HCT116 (cell line): ENCODE results near the gene TEX261.

Experiments
- EZH2 ChIP-seq: fragments of 200-600 bp; sonication (generic); IDR thresholded peaks from 2 replicates; pipeline ENCODE4 v1.6.1; 2017; ENCODE audit warnings: antibody characterized with exemption, mixed run types
- EZH2phosphoT487 ChIP-seq: fragments of 200-600 bp; IDR thresholded peaks from 2 replicates; pipeline ENCODE4 v1.6.1; 2018; ENCODE audit warnings: antibody characterized with exemption, borderline replicate concordance
- POLR2A ChIP-seq: IDR thresholded peaks from 2 replicates; pipeline ENCODE4 v1.7.0; 2011; ENCODE audit warnings: borderline replicate concordance; ENCODE audit not compliant: insufficient read depth, insufficient read length; ENCODE audit errors: extremely low read depth
- POLR2AphosphoS5 ChIP-seq: IDR thresholded peaks from 2 replicates; pipeline ENCODE4 v1.6.1; 2011; ENCODE audit warnings: mild to moderate bottlenecking, low read depth, low read length, moderate library complexity
- YY1 ChIP-seq: IDR thresholded peaks from 2 replicates; pipeline ENCODE4 v1.6.1; 2011; ENCODE audit warnings: low read length, low read depth, moderate library complexity, mild to moderate bottlenecking; ENCODE audit not compliant: insufficient replicate concordance; ENCODE audit errors: extremely low read depth
- ZFX ChIP-seq: fragments of 450-650 bp; IDR thresholded peaks from 2 replicates; pipeline ENCODE4 v1.6.1; 2017
- TF ChIP-seq, protein P1 (sequence below), 3 experiments: fragments of 200-600 bp in 1 of 3; sonication (generic) in 1 of 3; IDR thresholded peaks in 2 of 3; conservative IDR thresholded peaks in 1 of 3; 2 replicates each; pipeline ENCODE4 v1.5.1; 2012 to 2017; ENCODE audit warnings: low read depth in 2 of 3, low read length in 2 of 3, antibody characterized with exemption in 1 of 3, borderline replicate concordance in 1 of 3, control low read depth in 1 of 3, mild to moderate bottlenecking in 1 of 3, mixed read lengths in 1 of 3, mixed run types in 1 of 3, moderate library complexity in 1 of 3; ENCODE audit not compliant: insufficient read depth in 1 of 3

- TF ChIP-seq YY1 (no peak), POLR2A (no peak), ZFX (no peak), EZH2phosphoT487 (no peak), EZH2 (no peak), POLR2AphosphoS5 (no peak)
- TF ChIP-seq, protein P1, sequence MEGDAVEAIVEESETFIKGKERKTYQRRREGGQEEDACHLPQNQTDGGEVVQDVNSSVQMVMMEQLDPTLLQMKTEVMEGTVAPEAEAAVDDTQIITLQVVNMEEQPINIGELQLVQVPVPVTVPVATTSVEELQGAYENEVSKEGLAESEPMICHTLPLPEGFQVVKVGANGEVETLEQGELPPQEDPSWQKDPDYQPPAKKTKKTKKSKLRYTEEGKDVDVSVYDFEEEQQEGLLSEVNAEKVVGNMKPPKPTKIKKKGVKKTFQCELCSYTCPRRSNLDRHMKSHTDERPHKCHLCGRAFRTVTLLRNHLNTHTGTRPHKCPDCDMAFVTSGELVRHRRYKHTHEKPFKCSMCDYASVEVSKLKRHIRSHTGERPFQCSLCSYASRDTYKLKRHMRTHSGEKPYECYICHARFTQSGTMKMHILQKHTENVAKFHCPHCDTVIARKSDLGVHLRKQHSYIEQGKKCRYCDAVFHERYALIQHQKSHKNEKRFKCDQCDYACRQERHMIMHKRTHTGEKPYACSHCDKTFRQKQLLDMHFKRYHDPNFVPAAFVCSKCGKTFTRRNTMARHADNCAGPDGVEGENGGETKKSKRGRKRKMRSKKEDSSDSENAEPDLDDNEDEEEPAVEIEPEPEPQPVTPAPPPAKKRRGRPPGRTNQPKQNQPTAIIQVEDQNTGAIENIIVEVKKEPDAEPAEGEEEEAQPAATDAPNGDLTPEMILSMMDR (IDR thresholded peaks at IDR 0.05 in 2 of 3, conservative IDR thresholded peaks at IDR 0.05 in 1 of 3; ENCODE audit: borderline replicate concordance in 1 of 3, insufficient read depth in 1 of 3, low read depth in 2 of 3, low read length in 2 of 3), result no peak
Observed at GRCh38 chr2:70988151-70988550, 6.5 kb downstream of the TEX261 start.
